Measurements from ENCODE around the gene LILRA6. TPM values are rescaled to one million over a fixed set of nuclear protein-coding genes. Genes with fewer than 3 reads are reported as not detected.
"Not testable (repeated sequence)": the region's sequence is repeated elsewhere in the genome, so short reads cannot be mapped to it uniquely, and the experiment has no call there.

The LILRA6 gene
- total RNA-seq, 1 donor from 2014 or later = 1.1 TPM

- intact Hi-C loops (cut with micrococcal nuclease) = no loop called here
Measured at GRCh38 chr19:54233941-54234340, 8.6 kb downstream of the LILRA6 start.

- intact Hi-C loops (cut with micrococcal nuclease) = loop anchor here (1.0 to 2.0 kb wide), 3 partner anchors 21 to 63 kb away; partner anchors contain the start of gene RPS9
Measured at GRCh38 chr19:54231077-54231931, 11.3 kb downstream of the LILRA6 start.

- intact Hi-C loops (cut with micrococcal nuclease) = loop anchor here (2.0 kb wide), 1 partner anchor 19 kb away; no protein-coding TSS in a partner anchor
Measured at GRCh38 chr19:54230031-54230430, 12.6 kb downstream of the LILRA6 start.

GRCh38 chr19:54229146-54229545 lies 13.4 kb downstream of the LILRA6 start:
- intact Hi-C loops (cut with micrococcal nuclease) = no loop called here

- intact Hi-C loops (cut with micrococcal nuclease) = not testable (repeated sequence)
Measured at GRCh38 chr19:54224619-54225018, 18.0 kb downstream of the LILRA6 start.

GRCh38 chr19:54223937-54224281 lies 18.7 kb downstream of the LILRA6 start:
- intact Hi-C loops (cut with micrococcal nuclease) = loop anchor here (2.0 kb wide), 1 partner anchor 17 kb away; no protein-coding TSS in a partner anchor

- intact Hi-C loops (cut with micrococcal nuclease) = loop anchor here (2.0 kb wide), 1 partner anchor 17 kb away; no protein-coding TSS in a partner anchor
Measured at GRCh38 chr19:54223277-54223936, 19.2 kb downstream of the LILRA6 start.

- intact Hi-C loops (cut with micrococcal nuclease) = loop anchor here (2.0 kb wide), 1 partner anchor 18 kb away; no protein-coding TSS in a partner anchor
Measured at GRCh38 chr19:54222474-54223276, 19.9 kb downstream of the LILRA6 start, which contains the start of gene LILRB3. Gene LILRB3, minus strand, starts transcription at chr19:54223007. Its CDS starts 31 bp downstream, at chr19:54222976.

- intact Hi-C loops (cut with micrococcal nuclease) = loop anchor here (2.0 kb wide), 1 partner anchor 19 kb away; no protein-coding TSS in a partner anchor
Measured at GRCh38 chr19:54221947-54222346, 20.6 kb downstream of the LILRA6 start.

- intact Hi-C loops (cut with micrococcal nuclease) = not testable (repeated sequence)
Measured at GRCh38 chr19:54219702-54220101, 22.9 kb downstream of the LILRA6 start.

- intact Hi-C loops (cut with micrococcal nuclease) = no loop called here
Measured at GRCh38 chr19:54218960-54219661, 23.5 kb downstream of the LILRA6 start.

GRCh38 chr19:54218259-54218658 lies 24.3 kb downstream of the LILRA6 start:
- intact Hi-C loops (cut with micrococcal nuclease) = no loop called here

GRCh38 chr19:54217517-54218247 lies 24.9 kb downstream of the LILRA6 start:
- intact Hi-C loops (cut with micrococcal nuclease) = not testable (repeated sequence)

- intact Hi-C loops (cut with micrococcal nuclease) = no loop called here
Measured at GRCh38 chr19:54216869-54217268, 25.7 kb downstream of the LILRA6 start.

GRCh38 chr19:54214734-54215133 lies 27.9 kb downstream of the LILRA6 start:
- intact Hi-C loops (cut with micrococcal nuclease) = not testable (repeated sequence)

- intact Hi-C loops (cut with micrococcal nuclease) = not testable (repeated sequence)
Measured at GRCh38 chr19:54214217-54214616, 28.4 kb downstream of the LILRA6 start.

GRCh38 chr19:54211235-54211634 lies 31.4 kb downstream of the LILRA6 start:
- intact Hi-C loops (cut with micrococcal nuclease) = loop anchor here (2.0 kb wide), 2 partner anchors 20 to 52 kb away; partner anchors contain the start of gene LENG1

GRCh38 chr19:54209811-54210494 lies 32.6 kb downstream of the LILRA6 start:
- intact Hi-C loops (cut with micrococcal nuclease) = loop anchor here (2.0 kb wide), 3 partner anchors 21 to 51 kb away; partner anchors contain the start of genes LENG1 and MBOAT7
